Measurements from ENCODE around the gene JCAD.

JCAD gene

GRCh38 chr10:29974773-29975172, 84.6 kb downstream of the JCAD start:
- H3K9me3 ChIP-seq (ENCODE audit: control insufficient read depth, low read length): no peaks in the 10 kb centered on the region
- no peaks in the 10 kb centered on the region for H3K36me3 ChIP-seq (ENCODE audit: control insufficient read depth, insufficient read depth, low read length)
- H3K4me3 ChIP-seq (ENCODE audit: low read depth, low read length): no peak overlapping the region
- H3K4me2 ChIP-seq (ENCODE audit: low read length): no peak overlapping the region
- no peak overlapping the region for H3K9ac ChIP-seq
- H3K27me3 ChIP-seq (ENCODE audit: control insufficient read depth, insufficient read depth, low read length): no peaks in the 10 kb centered on the region
- no peak overlapping the region for H3K27ac ChIP-seq
- H3K4me1 ChIP-seq: no peaks in the 10 kb centered on the region
- no peak for TF ChIP-seq CTCF (IDR thresholded peaks at IDR 0.05)
- H2AFZ ChIP-seq: no peak overlapping the region
- no peaks in the 10 kb centered on the region for H3K79me2 ChIP-seq

- no peak overlapping the region for H3K9ac ChIP-seq
- H3K4me3 ChIP-seq (ENCODE audit: low read depth, low read length): no peak overlapping the region
- H3K27me3 ChIP-seq (ENCODE audit: control insufficient read depth, insufficient read depth, low read length): no peaks in the 10 kb centered on the region
- no peak overlapping the region for H3K27ac ChIP-seq
- H3K79me2 ChIP-seq: no peaks in the 10 kb centered on the region
- no peak for TF ChIP-seq CTCF (IDR thresholded peaks at IDR 0.05)
- no peaks in the 10 kb centered on the region for H3K36me3 ChIP-seq (ENCODE audit: control insufficient read depth, insufficient read depth, low read length)
- H2AFZ ChIP-seq: no peak overlapping the region
- H3K9me3 ChIP-seq (ENCODE audit: control insufficient read depth, low read length): no peaks in the 10 kb centered on the region
- no peak overlapping the region for H3K4me2 ChIP-seq (ENCODE audit: low read length)
- H3K4me1 ChIP-seq: no peaks in the 10 kb centered on the region
Observed at GRCh38 chr10:29973921-29974320, 85.5 kb downstream of the JCAD start.

GRCh38 chr10:29970576-29970975, 88.8 kb downstream of the JCAD start:
- no peaks in the 10 kb centered on the region for H3K9me3 ChIP-seq (ENCODE audit: control insufficient read depth, low read length)
- no peaks in the 10 kb centered on the region for H3K27me3 ChIP-seq (ENCODE audit: control insufficient read depth, insufficient read depth, low read length)
- no peaks in the 10 kb centered on the region for H3K36me3 ChIP-seq (ENCODE audit: control insufficient read depth, insufficient read depth, low read length)
- H2AFZ ChIP-seq: no peak overlapping the region
- H3K4me3 ChIP-seq (ENCODE audit: low read depth, low read length): no peak overlapping the region
- H3K27ac ChIP-seq: no peak overlapping the region
- H3K79me2 ChIP-seq: no peaks in the 10 kb centered on the region
- H3K9ac ChIP-seq: no peak overlapping the region
- no peaks in the 10 kb centered on the region for H3K4me1 ChIP-seq
- H3K4me2 ChIP-seq (ENCODE audit: low read length): no peak overlapping the region
- TF ChIP-seq CTCF (IDR thresholded peaks at IDR 0.05): no peak

- Histone ChIP-seq H2AFZ (no peak overlapping the region), H3K36me3 (ENCODE audit: control insufficient read depth, insufficient read depth, low read length) (no peaks in the 10 kb centered on the region), H3K79me2 (no peaks in the 10 kb centered on the region), H3K4me3 (ENCODE audit: low read depth, low read length) (no peak overlapping the region), H3K27ac (no peak overlapping the region), H3K4me2 (ENCODE audit: low read length) (no peak overlapping the region), H3K4me1 (no peaks in the 10 kb centered on the region), H3K27me3 (ENCODE audit: control insufficient read depth, insufficient read depth, low read length) (no peaks in the 10 kb centered on the region), H3K9ac (no peak overlapping the region), H3K9me3 (ENCODE audit: control insufficient read depth, low read length) (no peaks in the 10 kb centered on the region)
- TF ChIP-seq CTCF (IDR thresholded peaks at IDR 0.05): no peak
Observed at GRCh38 chr10:29970012-29970396, 89.4 kb downstream of the JCAD start.

- no peaks in the 10 kb centered on the region for H3K79me2 ChIP-seq
- H3K4me3 ChIP-seq (ENCODE audit: low read depth, low read length): no peak overlapping the region
- no peak overlapping the region for H3K4me2 ChIP-seq (ENCODE audit: low read length)
- H3K27ac ChIP-seq: no peak overlapping the region
- H3K9ac ChIP-seq: no peak overlapping the region
- no peaks in the 10 kb centered on the region for H3K9me3 ChIP-seq (ENCODE audit: control insufficient read depth, low read length)
- H3K27me3 ChIP-seq (ENCODE audit: control insufficient read depth, insufficient read depth, low read length): no peaks in the 10 kb centered on the region
- no peak for TF ChIP-seq CTCF (IDR thresholded peaks at IDR 0.05)
- H3K4me1 ChIP-seq: no peaks in the 10 kb centered on the region
- H2AFZ ChIP-seq: no peak overlapping the region
- H3K36me3 ChIP-seq (ENCODE audit: control insufficient read depth, insufficient read depth, low read length): no peaks in the 10 kb centered on the region
Observed at GRCh38 chr10:29969255-29970011, 90.0 kb downstream of the JCAD start.

Measured in parathyroid adenoma (tissue), 2 donors.